C4-2B (cell line): ENCODE results near the gene BMF.

Experiments used
- CTCF ChIP-seq: fragments of 450-650 bp; conservative IDR thresholded peaks from 2 replicates; pipeline ENCODE4 v1.5.1; 2017; ENCODE audit warnings: mild to moderate bottlenecking
- ZFX ChIP-seq: fragments of 450-650 bp; IDR thresholded peaks from 2 replicates; pipeline ENCODE4 v1.6.1; 2017

DNA sequence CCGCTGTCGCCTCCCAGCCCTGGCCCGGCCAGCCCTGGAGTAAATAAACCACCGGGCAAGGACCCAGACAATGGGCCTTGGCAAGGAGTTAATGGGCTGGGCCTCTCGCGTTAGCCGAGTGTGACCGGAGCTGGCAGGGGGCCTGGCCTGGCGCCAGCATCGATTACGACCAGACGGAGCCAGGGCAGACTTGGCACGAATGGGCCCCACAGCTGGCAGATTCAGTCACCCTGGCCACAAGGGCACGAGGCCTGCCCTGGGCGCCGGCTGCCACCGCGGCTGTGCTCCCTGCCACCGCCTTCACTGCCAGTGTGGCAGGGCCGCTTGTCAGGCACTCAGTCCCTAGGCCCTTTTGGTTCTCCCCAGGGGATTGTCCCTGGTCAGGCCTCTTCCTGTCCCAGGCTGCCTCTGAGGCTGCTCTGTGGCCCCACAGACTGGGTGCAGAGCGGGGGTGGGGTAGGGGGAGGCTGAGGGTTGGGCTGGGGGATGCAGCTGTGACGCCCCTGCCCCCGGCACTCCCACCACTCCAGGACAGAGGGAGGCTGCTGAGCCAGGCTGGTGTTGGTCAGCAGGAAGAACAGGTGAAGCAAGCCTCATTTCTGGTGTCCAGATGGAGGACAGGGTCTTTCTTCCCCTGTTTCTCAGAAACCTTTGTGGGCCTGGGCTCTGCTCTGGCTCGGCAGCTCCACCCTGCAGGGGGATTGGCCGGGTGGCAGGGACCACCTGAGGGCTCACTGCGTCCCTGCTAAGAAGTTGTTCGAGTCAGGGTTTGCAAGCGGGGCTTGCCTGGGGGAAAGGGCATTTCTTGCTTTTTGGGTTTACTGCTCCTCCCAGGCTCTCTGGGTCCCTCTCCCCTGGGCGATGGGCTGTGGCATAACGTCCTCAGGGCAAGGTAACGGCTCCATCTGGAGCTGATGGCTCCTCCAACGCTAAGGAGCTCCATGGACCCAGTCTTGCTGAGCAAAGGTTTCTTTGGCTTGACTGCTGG is 39.2 kb downstream of the BMF start:
- TF ChIP-seq CTCF (no peak), ZFX (peak; percentile 24; the same call in 1 of the 2 replicates)
